ENCODE measurements around the gene GABBR2. TPM values are rescaled to one million over a fixed set of nuclear protein-coding genes. Genes with fewer than 3 reads are reported as not detected.
"Not testable (repeated sequence)": the region's sequence is repeated elsewhere in the genome, so short reads cannot be mapped to it uniquely, and the experiment has no call there.

Gene GABBR2
- total RNA-seq, 1 donor from 2014 or later = not detected

- H3K36me3 ChIP-seq (ENCODE audit: control insufficient read depth, insufficient read depth, low read length) = no peaks in the 10 kb centered on the region
- peak; percentile 93 for FAIRE-seq
- no peaks in the 10 kb centered on the region for H3K27me3 ChIP-seq (ENCODE audit: control insufficient read depth, insufficient read depth, low read length)
- no peak for DNase-seq (ENCODE audit: low read depth)
- H3K4me3 ChIP-seq (ENCODE audit: low read depth, low read length) = no peak overlapping the region
- TF ChIP-seq CTCF (IDR thresholded peaks at IDR 0.05; ENCODE audit: insufficient read depth, low read length, severe bottlenecking) = no peak
Observed at GRCh38 chr9:98477884-98478283, 230.9 kb downstream of the GABBR2 start.

GRCh38 chr9:98472216-98472615 lies 236.5 kb downstream of the GABBR2 start:
- H3K4me3 ChIP-seq (ENCODE audit: low read depth, low read length) = no peak overlapping the region
- DNase-seq (ENCODE audit: low read depth) (peak; percentile 45), FAIRE-seq (no peak)
- no peak for TF ChIP-seq CTCF (IDR thresholded peaks at IDR 0.05; ENCODE audit: insufficient read depth, low read length, severe bottlenecking)
- no peaks in the 10 kb centered on the region for H3K36me3 ChIP-seq (ENCODE audit: control insufficient read depth, insufficient read depth, low read length)
- H3K27me3 ChIP-seq (ENCODE audit: control insufficient read depth, insufficient read depth, low read length) = no peaks in the 10 kb centered on the region

GRCh38 chr9:98471185-98471584 lies 237.6 kb downstream of the GABBR2 start:
- no peak for TF ChIP-seq CTCF (IDR thresholded peaks at IDR 0.05; ENCODE audit: insufficient read depth, low read length, severe bottlenecking)
- DNase-seq (ENCODE audit: low read depth) (no peak), FAIRE-seq (no peak)
- no peaks in the 10 kb centered on the region for H3K36me3 ChIP-seq (ENCODE audit: control insufficient read depth, insufficient read depth, low read length)
- no peaks in the 10 kb centered on the region for H3K27me3 ChIP-seq (ENCODE audit: control insufficient read depth, insufficient read depth, low read length)
- H3K4me3 ChIP-seq (ENCODE audit: low read depth, low read length) = no peak overlapping the region

- H3K36me3 ChIP-seq (ENCODE audit: control insufficient read depth, insufficient read depth, low read length) = no peaks in the 10 kb centered on the region
- FAIRE-seq = peak; percentile 60
- H3K27me3 ChIP-seq (ENCODE audit: control insufficient read depth, insufficient read depth, low read length) = no peaks in the 10 kb centered on the region
- no peak for DNase-seq (ENCODE audit: low read depth)
- H3K4me3 ChIP-seq (ENCODE audit: low read depth, low read length) = no peak overlapping the region
- TF ChIP-seq CTCF (IDR thresholded peaks at IDR 0.05; ENCODE audit: insufficient read depth, low read length, severe bottlenecking) = no peak
Observed at GRCh38 chr9:98468567-98469239, 240.0 kb downstream of the GABBR2 start.

- FAIRE-seq = no peak
- no peak overlapping the region for H3K4me3 ChIP-seq (ENCODE audit: low read depth, low read length)
- DNase-seq (ENCODE audit: low read depth) = no peak
- H3K27me3 ChIP-seq (ENCODE audit: control insufficient read depth, insufficient read depth, low read length) = no peaks in the 10 kb centered on the region
- no peaks in the 10 kb centered on the region for H3K36me3 ChIP-seq (ENCODE audit: control insufficient read depth, insufficient read depth, low read length)
- TF ChIP-seq CTCF (IDR thresholded peaks at IDR 0.05; ENCODE audit: insufficient read depth, low read length, severe bottlenecking) = no peak
Observed at GRCh38 chr9:98465799-98466198, 242.9 kb downstream of the GABBR2 start.

- DNase-seq (ENCODE audit: low read depth); FAIRE-seq; H3K36me3 ChIP-seq (ENCODE audit: control insufficient read depth, insufficient read depth, low read length); H3K27me3 ChIP-seq (ENCODE audit: control insufficient read depth, insufficient read depth, low read length); H3K4me3 ChIP-seq (ENCODE audit: low read depth, low read length): not testable (repeated sequence)
Observed at GRCh38 chr9:98464156-98464690, 244.5 kb downstream of the GABBR2 start.

Data from bronchial epithelial cell (primary cell).